GM19463 (cell line): ENCODE data around the gene ATP10B.
"Not testable (repeated sequence)": the region's sequence is repeated elsewhere in the genome, so short reads cannot be mapped to it uniquely, and the experiment has no call there.

Experiments used
- ATAC-seq: cut with Tn5 transposase; IDR thresholded peaks from one replicate; pipeline ENCODE4 v1.9.1; 2021; ENCODE audit warnings: mild to moderate bottlenecking, moderate library complexity; ENCODE audit not compliant: unreplicated experiment

ATP10B gene

GRCh38 chr5:160824301-160825001, 27.6 kb downstream of the ATP10B start:
- ATAC-seq: no peak

- not testable (repeated sequence) for ATAC-seq
Measured at GRCh38 chr5:160812996-160813395, 39.0 kb downstream of the ATP10B start.

GRCh38 chr5:160805376-160805775, 46.6 kb downstream of the ATP10B start:
- no peak for ATAC-seq

GRCh38 chr5:160802592-160802991, 49.4 kb downstream of the ATP10B start:
- no peak for ATAC-seq

GRCh38 chr5:160800375-160801275, 51.4 kb downstream of the ATP10B start:
- no peak for ATAC-seq

- peak; percentile 72 for ATAC-seq
Measured at GRCh38 chr5:160799184-160799583, 52.8 kb downstream of the ATP10B start.

GRCh38 chr5:160797020-160797419, 55.0 kb downstream of the ATP10B start:
- ATAC-seq: no peak

- no peak for ATAC-seq
Measured at GRCh38 chr5:160793530-160793899, 58.5 kb downstream of the ATP10B start.

GRCh38 chr5:160792732-160793529, 59.1 kb downstream of the ATP10B start:
- no peak for ATAC-seq

- ATAC-seq: no peak
Measured at GRCh38 chr5:160792281-160792680, 59.7 kb downstream of the ATP10B start.

- ATAC-seq: no peak
Measured at GRCh38 chr5:160789219-160789859, 62.7 kb downstream of the ATP10B start.

- no peak for ATAC-seq
Measured at GRCh38 chr5:160788102-160788660, 63.8 kb downstream of the ATP10B start.

GRCh38 chr5:160787240-160787639, 64.8 kb downstream of the ATP10B start:
- ATAC-seq: peak; percentile 61

- no peak for ATAC-seq
Measured at GRCh38 chr5:160774666-160775315, 77.2 kb downstream of the ATP10B start.

GRCh38 chr5:160773646-160774410, 78.2 kb downstream of the ATP10B start:
- ATAC-seq: no peak

- ATAC-seq: peak; percentile 56
Measured at GRCh38 chr5:160772854-160773253, 79.2 kb downstream of the ATP10B start.

GRCh38 chr5:160770718-160771117, 81.3 kb downstream of the ATP10B start:
- no peak for ATAC-seq

- no peak for ATAC-seq
Measured at GRCh38 chr5:160769301-160769700, 82.7 kb downstream of the ATP10B start.

GRCh38 chr5:160767062-160767461, 84.9 kb downstream of the ATP10B start:
- ATAC-seq: no peak
